ENCODE results near the gene SAP130.

The SAP130 gene

DNA sequence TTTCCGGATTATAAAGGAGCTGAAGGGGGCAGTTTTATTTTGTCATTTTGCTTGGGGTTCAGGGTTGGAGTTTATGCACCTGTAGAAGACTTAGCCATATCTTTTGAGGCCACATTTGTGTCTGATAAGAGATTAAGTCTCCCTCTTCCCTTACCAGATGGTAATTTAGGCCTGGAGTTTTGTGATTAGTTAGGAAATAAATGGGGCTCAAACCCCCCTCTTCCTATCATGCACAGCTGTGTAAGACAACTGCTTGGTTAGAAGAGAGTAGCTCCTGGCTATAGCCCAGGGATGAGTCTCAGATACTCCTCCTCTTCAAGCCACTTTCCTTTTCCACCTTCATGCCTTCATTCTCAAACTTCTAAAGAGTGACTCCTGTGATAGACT lies 802 bp upstream of the SAP130 start:
- ChIA-PET CTCF (interaction anchor here (0.6 kb wide), 1 partner anchor 66 kb away, joined by 5 read pairs; no protein-coding TSS in a partner anchor), POLR2A (ENCODE audit: low non-redundant PET) (no interaction called here)
- peak overlapping the region; percentile 91 for H3K27ac ChIP-seq
- TF ChIP-seq, protein P1, sequence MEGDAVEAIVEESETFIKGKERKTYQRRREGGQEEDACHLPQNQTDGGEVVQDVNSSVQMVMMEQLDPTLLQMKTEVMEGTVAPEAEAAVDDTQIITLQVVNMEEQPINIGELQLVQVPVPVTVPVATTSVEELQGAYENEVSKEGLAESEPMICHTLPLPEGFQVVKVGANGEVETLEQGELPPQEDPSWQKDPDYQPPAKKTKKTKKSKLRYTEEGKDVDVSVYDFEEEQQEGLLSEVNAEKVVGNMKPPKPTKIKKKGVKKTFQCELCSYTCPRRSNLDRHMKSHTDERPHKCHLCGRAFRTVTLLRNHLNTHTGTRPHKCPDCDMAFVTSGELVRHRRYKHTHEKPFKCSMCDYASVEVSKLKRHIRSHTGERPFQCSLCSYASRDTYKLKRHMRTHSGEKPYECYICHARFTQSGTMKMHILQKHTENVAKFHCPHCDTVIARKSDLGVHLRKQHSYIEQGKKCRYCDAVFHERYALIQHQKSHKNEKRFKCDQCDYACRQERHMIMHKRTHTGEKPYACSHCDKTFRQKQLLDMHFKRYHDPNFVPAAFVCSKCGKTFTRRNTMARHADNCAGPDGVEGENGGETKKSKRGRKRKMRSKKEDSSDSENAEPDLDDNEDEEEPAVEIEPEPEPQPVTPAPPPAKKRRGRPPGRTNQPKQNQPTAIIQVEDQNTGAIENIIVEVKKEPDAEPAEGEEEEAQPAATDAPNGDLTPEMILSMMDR (conservative IDR thresholded peaks at IDR 0.05; ENCODE audit: low read depth) = no peak
- no peak for DNase-seq (ENCODE audit: low spot score)

- TF ChIP-seq, protein P1 (conservative IDR thresholded peaks at IDR 0.05; ENCODE audit: low read depth) = no peak
- peak overlapping the region; percentile 91 for H3K27ac ChIP-seq
- peak; percentile 100 for DNase-seq (ENCODE audit: low spot score)
- ChIA-PET POLR2A (ENCODE audit: low non-redundant PET) (interaction anchor here (0.5 to 0.6 kb wide), 2 partner anchors 147 to 168 kb away, joined by 4 to 6 read pairs; no protein-coding TSS in a partner anchor), CTCF (no interaction called here)
Observed at GRCh38 chr2:128027278-128027800, 520 bp downstream of the SAP130 start.

DNA sequence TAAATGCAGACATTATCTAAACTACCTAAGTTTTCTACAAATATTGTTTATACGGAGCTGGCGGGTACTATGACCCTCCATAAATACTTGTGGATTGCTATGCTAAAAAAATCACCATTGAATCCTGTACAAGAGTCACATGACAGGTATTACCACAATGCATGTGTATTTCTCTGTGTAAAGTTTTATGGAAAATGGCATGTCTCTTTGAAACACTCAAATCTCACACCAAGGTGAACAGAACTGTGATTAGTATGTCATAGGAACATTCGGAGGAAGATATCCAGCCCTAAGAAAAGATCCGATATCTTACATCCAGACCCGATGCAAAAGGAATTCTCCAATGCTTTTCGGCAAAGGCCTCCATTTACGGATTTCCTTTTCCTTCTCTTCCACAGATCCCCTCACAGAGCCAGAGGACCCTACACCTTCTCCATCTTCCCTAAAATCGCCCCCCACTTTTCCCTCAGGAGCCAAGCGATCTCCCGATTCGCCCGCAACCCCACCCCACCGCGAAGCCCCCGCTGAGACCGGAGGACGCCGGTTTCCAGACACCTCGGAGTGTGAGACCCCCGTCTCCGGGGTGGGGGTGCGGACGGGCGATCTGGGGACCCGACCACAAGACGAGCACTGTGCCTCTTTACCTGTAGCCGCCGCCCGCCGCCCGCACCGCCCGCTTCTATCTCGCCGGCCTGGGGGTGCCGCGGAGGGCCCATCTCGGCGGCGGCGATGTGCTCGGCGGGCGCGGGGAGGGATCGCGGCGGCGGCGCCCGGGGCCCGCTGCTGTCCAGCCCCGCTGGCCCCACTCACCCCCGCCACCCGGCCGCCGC lies 1.2 kb downstream of the SAP130 start:
- TF ChIP-seq, protein P1 (conservative IDR thresholded peaks at IDR 0.05; ENCODE audit: low read depth) = no peak
- ChIA-PET CTCF (interaction anchor here (0.6 kb wide), 2 partner anchors 38 to 110 kb away, joined by 3 to 5 read pairs; no protein-coding TSS in a partner anchor), POLR2A (ENCODE audit: low non-redundant PET) (no interaction called here)
- peak overlapping the region; percentile 91 for H3K27ac ChIP-seq
- peak; percentile 6 for DNase-seq (ENCODE audit: low spot score)

GRCh38 chr2:128024816-128025215 lies 3.0 kb downstream of the SAP130 start:
- CTCF ChIA-PET = interaction anchor here (0.6 kb wide), 1 partner anchor 13 kb away, joined by 4 read pairs; no protein-coding TSS in a partner anchor
- no peak for DNase-seq (ENCODE audit: low spot score)
- POLR2A ChIA-PET (ENCODE audit: low non-redundant PET) = no interaction called here
- H3K27ac ChIP-seq = no peak overlapping the region
- TF ChIP-seq, protein P1 (conservative IDR thresholded peaks at IDR 0.05; ENCODE audit: low read depth) = no peak

DNA sequence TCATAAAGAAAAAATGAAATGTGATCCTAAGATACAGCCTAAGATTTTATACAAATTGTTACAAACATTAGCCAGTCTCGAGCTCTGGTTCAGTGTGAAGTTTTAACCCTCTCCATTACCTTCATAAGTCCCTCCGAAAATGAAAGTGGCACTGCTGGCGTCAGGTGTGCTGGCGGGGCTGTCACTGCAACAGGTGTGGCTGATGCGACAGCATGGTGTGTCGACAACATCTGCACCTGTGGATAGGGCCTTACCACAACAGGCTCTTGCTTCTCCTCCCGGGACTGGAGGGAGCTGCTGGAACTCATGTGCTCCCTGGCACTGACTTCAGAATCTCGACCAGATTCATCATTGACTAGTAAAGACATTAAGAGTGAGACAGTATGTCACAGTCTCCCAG lies 10.3 kb downstream of the SAP130 start:
- DNase-seq (ENCODE audit: low spot score) = no peak
- ChIA-PET CTCF (interaction anchor here (0.5 kb wide), 1 partner anchor 51 kb away, joined by 4 read pairs; no protein-coding TSS in a partner anchor), POLR2A (ENCODE audit: low non-redundant PET) (no interaction called here)
- no peak overlapping the region for H3K27ac ChIP-seq
- TF ChIP-seq, protein P1 (conservative IDR thresholded peaks at IDR 0.05; ENCODE audit: low read depth) = no peak

DNA sequence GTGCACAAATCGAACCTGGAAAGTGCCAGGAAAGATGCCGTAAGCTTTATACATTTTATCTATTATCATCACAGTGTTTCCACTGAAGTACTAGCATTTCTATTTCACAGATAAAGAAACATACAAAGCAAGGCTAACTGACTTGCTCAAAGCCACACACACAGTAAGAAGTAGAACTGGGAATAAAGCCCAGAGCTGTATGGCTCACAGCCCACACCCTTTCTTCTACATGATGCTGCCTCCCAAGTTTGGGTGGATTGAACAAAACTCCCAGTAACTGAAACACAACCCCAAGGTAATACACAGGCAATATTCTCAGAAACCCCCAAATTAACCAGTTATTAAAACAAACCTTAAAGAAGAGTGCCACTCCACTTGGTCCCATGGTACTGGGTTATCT lies 11.2 kb downstream of the SAP130 start:
- ChIA-PET CTCF (interaction anchor here (0.6 kb wide), 1 partner anchor 942 kb away, joined by 4 read pairs; no protein-coding TSS in a partner anchor), POLR2A (ENCODE audit: low non-redundant PET) (no interaction called here)
- TF ChIP-seq, protein P1 (conservative IDR thresholded peaks at IDR 0.05; ENCODE audit: low read depth) = no peak
- no peak for DNase-seq (ENCODE audit: low spot score)
- no peak overlapping the region for H3K27ac ChIP-seq

All from RWPE1 (cell line).